Mesodermal cell (in vitro differentiated cells): Measurements from ENCODE around the gene RAB36.

Experiments used
- H3K27ac ChIP-seq: 2 replicates; pipeline ENCODE4 v1.7.0; 2013; ENCODE audit warnings: mild to moderate bottlenecking, low read depth, low read length, moderate library complexity; ENCODE audit not compliant: severe bottlenecking
- H3K36me3 ChIP-seq: 2 replicates; pipeline ENCODE4 v1.7.1; 2013; ENCODE audit warnings: mild to moderate bottlenecking, low read length, moderate library complexity; ENCODE audit not compliant: control insufficient read depth, insufficient read depth
- H3K4me1 ChIP-seq: one replicate; pipeline ENCODE4 v1.7.1; 2013; ENCODE audit warnings: mild to moderate bottlenecking, low read length; ENCODE audit not compliant: insufficient read depth, control insufficient read depth, poor library complexity, severe bottlenecking
- H3K4me3 ChIP-seq: 2 replicates; pipeline ENCODE4 v1.7.0; 2013; ENCODE audit warnings: low read length, control low read depth, mild to moderate bottlenecking; ENCODE audit not compliant: insufficient read depth, poor library complexity, severe bottlenecking; ENCODE audit errors: extremely low read depth
- H3K9me3 ChIP-seq: 2 replicates; pipeline ENCODE4 v1.7.1; 2013; ENCODE audit warnings: mild to moderate bottlenecking, low read length, moderate library complexity; ENCODE audit not compliant: control insufficient read depth
- WGBS, 2 experiments: methylation state at CpG; one replicate each; pipeline ENCODE4 v1.1.5; 2013; ENCODE audit warnings: missing lambda C conversion rate in 2 of 2; ENCODE audit not compliant: insufficient coverage in 2 of 2; 5-methylcytosine and 5-hydroxymethylcytosine counted together

Gene RAB36

DNA sequence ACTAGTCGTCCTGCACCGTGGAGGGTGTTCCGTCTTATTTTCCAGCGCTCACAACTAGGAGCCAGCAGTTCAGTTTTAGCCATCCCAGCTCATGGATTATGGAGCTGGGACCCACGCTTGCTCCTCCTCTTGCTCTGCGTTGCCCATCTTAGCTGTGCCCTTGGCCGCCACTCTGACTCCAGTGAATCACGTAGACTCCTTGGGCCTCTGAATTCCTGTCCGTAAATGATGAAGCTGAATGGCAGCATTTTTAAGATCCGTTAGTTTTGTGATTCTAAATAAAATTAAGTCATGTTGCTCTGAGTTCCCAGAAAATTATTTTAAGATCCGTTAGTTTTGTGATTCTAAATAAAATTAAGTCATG lies 58.8 kb downstream of the RAB36 start:
- H3K9me3 ChIP-seq: no peaks in the 10 kb centered on the region
- H3K27ac ChIP-seq: no peak overlapping the region
- H3K4me1 ChIP-seq: peaks cover 9% of the 10 kb centered on the region
- WGBS, 2 experiments: 95 to 100% methylated on average over 11 of the region's 11 CpGs
- peaks cover 56% of the 10 kb centered on the region for H3K36me3 ChIP-seq
- H3K4me3 ChIP-seq: no peak overlapping the region

GRCh38 chr22:23204541-23205157 lies 59.4 kb downstream of the RAB36 start:
- Histone ChIP-seq H3K4me1 (peaks cover 5% of the 10 kb centered on the region), H3K9me3 (no peaks in the 10 kb centered on the region), H3K4me3 (no peak overlapping the region), H3K27ac (no peak overlapping the region), H3K36me3 (peaks cover 51% of the 10 kb centered on the region)
- 93 to 97% methylated on average over 10 of the region's 11 CpGs for WGBS, 2 experiments

DNA sequence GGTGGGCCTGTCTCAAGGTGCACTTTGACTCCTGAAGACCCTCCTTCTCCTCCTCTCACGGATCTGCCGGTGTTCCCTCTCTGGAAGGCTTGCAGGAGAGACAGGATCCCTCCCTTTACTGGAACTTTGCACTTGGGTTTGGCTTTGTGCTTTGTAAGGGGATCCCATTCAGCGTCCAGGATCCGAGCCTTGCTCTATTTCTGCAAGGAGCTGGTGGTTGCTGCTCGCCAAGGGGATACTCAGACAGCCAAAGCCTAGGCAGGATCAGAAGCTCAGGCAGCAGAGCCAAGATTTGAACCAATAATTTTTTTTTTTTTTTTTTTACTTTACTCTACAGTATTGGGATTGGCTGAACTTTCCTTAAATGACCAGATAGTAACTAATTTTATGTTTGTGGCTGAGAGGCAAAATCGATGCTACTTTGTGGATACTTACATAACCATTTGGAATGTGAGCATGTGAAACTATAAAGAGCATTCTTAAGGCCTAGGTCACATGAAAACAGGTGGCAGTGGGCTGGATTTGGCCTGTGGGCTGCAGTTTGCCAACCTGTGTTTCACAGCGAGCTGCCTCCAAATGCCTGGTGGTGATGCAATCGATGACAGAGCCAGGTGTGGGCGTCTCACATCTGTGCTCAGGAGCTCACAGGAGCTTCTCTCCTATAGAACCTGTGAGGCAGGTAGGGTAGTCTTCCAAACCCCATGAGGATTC lies 60.2 kb downstream of the RAB36 start:
- Histone ChIP-seq H3K4me3 (no peak overlapping the region), H3K27ac (no peak overlapping the region), H3K9me3 (no peaks in the 10 kb centered on the region), H3K36me3 (peaks cover 50% of the 10 kb centered on the region), H3K4me1 (no peaks in the 10 kb centered on the region)
- WGBS, 2 experiments: 92 to 93% methylated on average over 8 to 9 of the region's 9 CpGs

- H3K4me1 ChIP-seq: no peaks in the 10 kb centered on the region
- no peaks in the 10 kb centered on the region for H3K9me3 ChIP-seq
- H3K36me3 ChIP-seq: peaks cover 47% of the 10 kb centered on the region
- no peak overlapping the region for H3K27ac ChIP-seq
- no peak overlapping the region for H3K4me3 ChIP-seq
These were observed 61.6 kb downstream of the RAB36 start for GRCh38 chr22:23206915-23207314.

DNA sequence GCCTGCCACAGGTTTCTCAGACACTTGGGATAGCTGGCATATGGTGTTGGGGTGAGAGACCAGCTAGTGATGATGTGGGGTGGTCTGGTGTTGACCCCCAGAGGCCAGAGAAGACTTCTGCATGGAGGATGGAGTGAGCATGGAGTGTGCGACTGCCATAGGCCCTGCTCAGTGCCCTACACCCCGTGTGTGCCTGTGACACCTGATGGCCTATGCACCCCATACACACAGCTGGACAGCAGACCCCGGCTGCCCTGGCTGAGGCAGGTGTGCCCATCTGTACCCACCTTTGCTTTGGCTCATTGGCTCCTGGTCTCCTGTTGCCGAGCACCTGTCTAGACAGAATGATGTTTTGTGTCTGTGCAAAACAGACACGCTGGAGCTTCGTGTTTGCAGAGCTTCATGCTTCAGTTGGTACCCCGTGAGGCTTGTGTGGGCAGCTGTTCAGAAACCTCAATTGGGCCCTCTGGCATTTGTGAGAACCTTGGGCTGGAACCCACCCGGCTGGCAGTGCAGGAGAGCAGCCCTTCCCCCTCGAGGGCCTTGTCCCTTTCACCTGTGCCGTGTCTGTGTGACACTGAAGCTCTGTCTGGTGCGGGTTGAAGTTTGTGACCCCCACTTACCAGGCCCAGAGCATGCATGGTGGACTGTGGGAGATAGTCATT lies 62.6 kb downstream of the RAB36 start:
- whole genome bisulfite sequencing, 2 experiments: 92 to 98% methylated on average over 8 to 10 of the region's 11 CpGs
- Histone ChIP-seq H3K4me1 (no peaks in the 10 kb centered on the region), H3K36me3 (peaks cover 46% of the 10 kb centered on the region), H3K4me3 (no peak overlapping the region), H3K27ac (no peak overlapping the region), H3K9me3 (no peaks in the 10 kb centered on the region)

DNA sequence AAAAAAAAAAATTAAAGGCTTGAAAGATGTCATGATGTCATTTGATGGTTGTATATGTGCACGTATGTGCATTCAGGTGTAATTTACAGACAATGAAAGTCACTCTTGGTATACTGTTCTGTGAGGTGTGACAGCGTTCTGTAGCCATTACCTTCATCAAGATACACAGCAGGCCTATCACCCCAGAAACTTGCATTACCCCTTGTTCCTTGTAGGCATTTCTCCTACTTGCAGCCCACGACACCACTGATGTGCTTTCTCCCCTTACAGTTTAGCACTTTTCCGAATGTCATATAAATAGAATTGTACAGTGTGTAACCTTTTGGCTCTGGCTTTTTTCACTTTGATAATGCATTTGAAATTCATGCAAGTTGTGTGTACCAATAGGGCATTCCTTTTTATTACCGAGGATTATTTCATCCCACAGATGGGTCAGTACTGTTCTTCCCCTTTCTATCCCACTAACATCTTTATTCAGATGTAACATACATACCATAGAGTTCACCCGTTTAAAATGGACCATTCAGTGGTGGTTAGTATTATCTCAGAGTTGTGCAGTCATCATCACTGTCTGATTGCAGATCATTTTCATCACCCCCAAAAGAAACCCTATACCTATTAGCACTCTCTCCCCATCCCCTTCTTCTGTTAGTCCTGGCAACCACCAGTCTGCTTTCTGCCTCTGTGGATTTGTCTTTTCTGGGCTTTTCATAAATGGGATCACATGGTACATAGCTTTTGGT lies 65.3 kb downstream of the RAB36 start:
- 85% methylated on average over 3 of the region's 6 CpGs; no CpG with 5 or more reads in 1 of the 2 experiments for WGBS, 2 experiments
- Histone ChIP-seq H3K9me3 (no peaks in the 10 kb centered on the region), H3K4me3 (no peak overlapping the region), H3K4me1 (peaks cover 8% of the 10 kb centered on the region), H3K27ac (no peak overlapping the region), H3K36me3 (peaks cover 29% of the 10 kb centered on the region)

DNA sequence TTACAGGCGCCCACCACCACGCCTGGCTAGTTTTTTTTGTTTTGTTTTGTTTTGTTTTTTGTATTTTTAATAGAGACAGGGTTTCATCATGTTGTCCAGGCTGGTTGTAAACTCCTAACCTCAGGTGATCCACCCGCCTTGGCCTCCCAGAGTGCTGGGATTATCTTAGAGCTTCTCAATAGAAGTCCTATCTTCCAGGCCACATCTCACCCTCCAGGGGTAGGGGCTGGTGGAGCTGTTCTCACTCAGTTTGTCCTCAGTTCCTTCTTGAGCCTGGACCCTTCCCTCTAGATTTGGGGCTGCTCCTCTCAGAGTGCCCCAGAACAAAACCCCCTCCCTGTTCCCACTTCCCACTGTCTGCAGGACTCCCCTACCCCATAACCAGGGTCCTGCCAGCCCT lies 66.3 kb downstream of the RAB36 start:
- 83 to 100% methylated on average over 1 of the region's 3 CpGs for WGBS, 2 experiments
- Histone ChIP-seq H3K36me3 (peaks cover 22% of the 10 kb centered on the region), H3K4me1 (peaks cover 16% of the 10 kb centered on the region), H3K9me3 (no peaks in the 10 kb centered on the region), H3K4me3 (no peak overlapping the region), H3K27ac (no peak overlapping the region)

DNA sequence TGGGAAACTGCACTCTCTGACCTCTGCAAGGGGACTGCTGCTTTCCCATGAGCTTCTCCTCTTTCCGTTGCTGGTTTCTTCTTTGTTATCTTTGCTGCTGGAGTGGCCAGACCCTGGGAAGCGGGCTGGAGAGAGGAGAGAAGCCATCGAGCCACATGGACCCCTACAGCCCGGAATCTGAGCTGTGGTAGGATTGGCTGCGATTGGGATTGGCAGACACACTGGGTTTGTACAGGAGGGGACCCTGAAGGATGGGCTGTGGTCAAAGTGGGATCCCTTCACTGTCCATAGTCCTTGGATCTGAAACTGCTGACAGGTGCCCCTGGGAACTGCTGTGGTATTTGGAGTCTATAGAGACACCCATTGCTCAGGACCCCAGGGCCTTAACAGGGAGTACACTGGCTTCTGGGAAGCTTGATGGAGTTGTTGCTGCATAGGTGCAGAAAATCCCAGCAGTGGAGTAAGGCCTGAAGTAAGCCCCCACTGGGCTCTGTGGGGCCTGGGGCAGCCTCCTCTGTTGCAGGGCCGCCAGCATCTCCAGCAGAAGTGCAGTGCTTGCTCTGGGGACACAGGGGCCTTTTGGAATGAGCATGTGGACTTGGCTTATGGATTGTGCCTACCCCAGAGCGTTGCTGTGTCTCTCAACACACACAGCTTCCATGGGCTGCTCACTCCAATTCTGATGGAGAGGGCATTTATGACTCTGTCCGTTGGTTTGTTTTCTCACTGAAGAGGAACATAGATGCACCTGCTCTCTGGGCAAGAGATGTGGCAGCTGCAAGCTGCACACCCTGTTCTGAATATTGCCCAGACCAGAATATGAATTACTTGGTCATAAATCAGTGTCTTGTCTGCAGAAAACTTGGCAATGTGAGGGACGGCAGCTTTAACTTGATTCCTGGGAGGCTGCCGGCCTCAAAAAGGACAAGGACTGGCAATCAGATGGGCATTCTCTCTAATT lies 67.1 kb downstream of the RAB36 start:
- H3K36me3 ChIP-seq: peaks cover 23% of the 10 kb centered on the region
- H3K9me3 ChIP-seq: no peaks in the 10 kb centered on the region
- no peak overlapping the region for H3K4me3 ChIP-seq
- WGBS, 2 experiments: 91 to 95% methylated on average over 7 to 9 of the region's 10 CpGs
- no peak overlapping the region for H3K27ac ChIP-seq
- H3K4me1 ChIP-seq: peaks cover 21% of the 10 kb centered on the region

DNA sequence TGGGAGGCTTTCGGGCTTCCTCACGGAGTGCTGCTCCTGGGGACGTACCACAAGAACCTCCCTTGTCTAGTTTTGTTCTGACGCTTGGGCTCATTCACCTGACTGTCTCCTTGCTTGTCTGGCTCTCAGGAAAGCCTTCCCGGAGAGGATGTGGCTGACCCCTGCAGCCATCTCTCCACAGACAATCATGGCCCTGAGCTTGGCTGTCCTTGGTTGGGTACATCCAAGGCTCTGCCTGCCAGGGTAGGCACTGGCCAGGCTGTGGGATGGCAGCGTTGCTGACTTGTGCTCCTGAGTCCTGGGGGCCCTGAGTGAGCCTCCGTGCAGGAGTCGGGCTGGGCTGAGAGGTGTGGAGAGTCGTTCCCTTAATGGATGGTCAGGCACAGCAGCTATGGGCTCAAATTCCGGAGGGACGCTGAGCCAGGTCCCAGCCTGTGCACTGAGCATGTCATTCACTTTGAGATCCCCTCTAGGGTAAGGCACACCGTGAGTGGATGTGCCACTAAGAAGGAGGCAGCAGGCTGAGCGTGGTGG lies 67.8 kb downstream of the RAB36 start:
- Histone ChIP-seq H3K4me1 (peaks cover 28% of the 10 kb centered on the region), H3K9me3 (no peaks in the 10 kb centered on the region), H3K36me3 (peaks cover 16% of the 10 kb centered on the region), H3K27ac (no peak overlapping the region), H3K4me3 (no peak overlapping the region)
- WGBS, 2 experiments: 93 to 95% methylated on average over 11 to 13 of the region's 13 CpGs
